OCI-LY7 (cell line): ENCODE measurements around the gene SV2C.

Source experiments
- EZH2phosphoT487 ChIP-seq: fragments of 200-600 bp; sonication (generic); IDR thresholded peaks from 2 replicates; pipeline ENCODE4 v1.6.1; 2018; ENCODE audit warnings: low read depth, borderline replicate concordance, mild to moderate bottlenecking, mixed run types, antibody characterized with exemption, low read length, moderate library complexity, mixed read lengths
- TF ChIP-seq, protein P1 (sequence below): fragments of 200-600 bp; sonication (generic); conservative IDR thresholded peaks from 2 replicates; pipeline ENCODE4 v1.5.1; 2014; ENCODE audit warnings: mild to moderate bottlenecking, antibody characterized with exemption, low read length, moderate library complexity, mixed read lengths

DNA sequence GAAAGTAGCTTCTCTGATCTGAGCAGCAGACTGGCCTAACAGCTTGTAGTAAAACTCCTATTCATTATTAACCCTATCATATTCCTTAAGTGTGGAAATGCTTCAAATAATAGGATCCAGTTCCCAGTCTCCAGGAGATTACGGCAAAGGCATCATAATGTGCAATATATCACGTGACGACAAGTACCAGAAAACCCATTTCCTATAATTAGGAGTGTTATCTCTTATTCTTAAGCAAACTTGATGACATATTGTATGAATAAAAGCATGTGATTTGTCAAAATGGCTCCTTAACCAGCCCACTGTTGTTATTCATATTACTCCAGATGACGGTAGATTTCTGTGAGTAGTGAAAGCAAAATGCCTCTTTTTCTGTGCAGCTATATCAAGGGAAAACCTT is 2.9 kb downstream of the SV2C start:
- TF ChIP-seq, protein P1, sequence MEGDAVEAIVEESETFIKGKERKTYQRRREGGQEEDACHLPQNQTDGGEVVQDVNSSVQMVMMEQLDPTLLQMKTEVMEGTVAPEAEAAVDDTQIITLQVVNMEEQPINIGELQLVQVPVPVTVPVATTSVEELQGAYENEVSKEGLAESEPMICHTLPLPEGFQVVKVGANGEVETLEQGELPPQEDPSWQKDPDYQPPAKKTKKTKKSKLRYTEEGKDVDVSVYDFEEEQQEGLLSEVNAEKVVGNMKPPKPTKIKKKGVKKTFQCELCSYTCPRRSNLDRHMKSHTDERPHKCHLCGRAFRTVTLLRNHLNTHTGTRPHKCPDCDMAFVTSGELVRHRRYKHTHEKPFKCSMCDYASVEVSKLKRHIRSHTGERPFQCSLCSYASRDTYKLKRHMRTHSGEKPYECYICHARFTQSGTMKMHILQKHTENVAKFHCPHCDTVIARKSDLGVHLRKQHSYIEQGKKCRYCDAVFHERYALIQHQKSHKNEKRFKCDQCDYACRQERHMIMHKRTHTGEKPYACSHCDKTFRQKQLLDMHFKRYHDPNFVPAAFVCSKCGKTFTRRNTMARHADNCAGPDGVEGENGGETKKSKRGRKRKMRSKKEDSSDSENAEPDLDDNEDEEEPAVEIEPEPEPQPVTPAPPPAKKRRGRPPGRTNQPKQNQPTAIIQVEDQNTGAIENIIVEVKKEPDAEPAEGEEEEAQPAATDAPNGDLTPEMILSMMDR: no peak
- TF ChIP-seq EZH2phosphoT487: no peak
